ENCODE results near the gene KRTCAP3.

Gene KRTCAP3

DNA sequence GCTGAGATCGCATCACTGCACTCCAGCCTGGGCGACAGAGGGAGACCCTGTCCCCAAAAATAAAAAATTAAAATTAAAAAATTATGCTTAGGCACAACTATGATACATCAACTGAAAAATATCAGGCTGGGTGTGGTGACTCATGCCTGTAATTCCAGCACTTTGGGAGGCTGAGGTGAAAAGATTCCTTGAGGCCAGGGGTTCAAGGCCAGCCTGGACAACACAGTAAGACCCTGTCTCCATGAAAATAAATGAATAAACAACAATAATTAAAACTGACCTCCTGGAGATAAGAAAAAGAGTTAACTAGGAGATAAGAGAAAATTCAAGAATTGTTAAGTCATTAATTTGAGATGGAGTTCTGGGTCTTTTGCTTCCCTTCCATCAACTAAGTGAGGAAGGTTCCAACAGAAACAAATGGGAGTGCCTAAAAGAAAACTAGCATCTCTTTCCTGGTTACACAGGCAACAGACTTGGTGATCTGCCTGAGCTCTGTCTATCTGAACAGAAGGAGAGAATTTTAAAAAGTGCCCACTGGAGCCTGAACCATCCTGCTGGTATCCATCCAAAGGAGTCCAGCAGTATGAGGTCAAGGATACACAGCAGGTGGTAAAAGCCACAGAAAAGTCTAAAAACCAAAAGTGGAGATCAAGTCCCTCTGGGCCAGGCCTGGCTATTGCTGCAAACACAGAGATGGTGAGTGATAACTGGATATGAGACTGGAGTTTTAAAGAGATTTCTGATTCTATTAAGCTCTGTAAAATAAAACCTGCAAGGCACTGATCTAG, 41.6 kb upstream of the KRTCAP3 start:
- Histone ChIP-seq H2AK5ac (ENCODE audit: low read length, severe bottlenecking) (no peak overlapping the region), H3K9ac (ENCODE audit: low read length) (no peak overlapping the region), H3K4me2 (ENCODE audit: low read length, poor library complexity, severe bottlenecking) (no peak overlapping the region), H2BK5ac (ENCODE audit: low read depth, low read length, poor library complexity, severe bottlenecking) (no peak overlapping the region), H3K27me3 (ENCODE audit: control insufficient read depth in 1 of 2, insufficient read depth in 1 of 2, low read length in 2 of 2) (no peaks in the 10 kb centered on the region), H2BK15ac (ENCODE audit: low read depth, poor library complexity, severe bottlenecking) (no peak overlapping the region), H3K23ac (ENCODE audit: low read length in 2 of 2) (no peak overlapping the region), H2BK120ac (ENCODE audit: low read depth, low read length) (no peak overlapping the region), H3K14ac (ENCODE audit: low read length in 2 of 2) (no peak overlapping the region), H3K27ac (ENCODE audit: low read length, poor library complexity, severe bottlenecking) (peak overlapping the region; percentile 49), H3K79me1 (replicated peaks; ENCODE audit: low read length, poor library complexity, severe bottlenecking) (no peaks in the 10 kb centered on the region), H4K8ac (ENCODE audit: low read length) (peak overlapping the region; percentile 28), H3K9me3 (ENCODE audit: control insufficient read depth, low read length) (no peaks in the 10 kb centered on the region), H4K91ac (ENCODE audit: low read length) (no peak overlapping the region), H3K4me3 (ENCODE audit: insufficient read depth in 1 of 2, low read depth in 1 of 2, low read length in 2 of 2) (no peak overlapping the region), H3K4me1 (ENCODE audit: control insufficient read depth, insufficient read depth, low read depth, low read length) (peaks cover 4% of the 10 kb centered on the region), H2BK12ac (ENCODE audit: low read length in 2 of 2) (no peak overlapping the region), H3K18ac (ENCODE audit: low read depth in 1 of 2, low read length in 2 of 2) (no peak overlapping the region), H2AFZ (ENCODE audit: low read depth, low read length) (no peak overlapping the region), H3K4ac (ENCODE audit: low read depth in 1 of 2, low read length in 2 of 2) (no peak overlapping the region), H3K36me3 (ENCODE audit: control insufficient read depth in 1 of 2, insufficient read depth in 2 of 2, low read depth in 1 of 2, low read length in 2 of 2) (peaks cover 6 to 10% of the 10 kb centered on the region in 2 experiments)
- no CpG with 5 or more reads among the region's 2 CpGs for WGBS
- no peak for DNase-seq

DNA sequence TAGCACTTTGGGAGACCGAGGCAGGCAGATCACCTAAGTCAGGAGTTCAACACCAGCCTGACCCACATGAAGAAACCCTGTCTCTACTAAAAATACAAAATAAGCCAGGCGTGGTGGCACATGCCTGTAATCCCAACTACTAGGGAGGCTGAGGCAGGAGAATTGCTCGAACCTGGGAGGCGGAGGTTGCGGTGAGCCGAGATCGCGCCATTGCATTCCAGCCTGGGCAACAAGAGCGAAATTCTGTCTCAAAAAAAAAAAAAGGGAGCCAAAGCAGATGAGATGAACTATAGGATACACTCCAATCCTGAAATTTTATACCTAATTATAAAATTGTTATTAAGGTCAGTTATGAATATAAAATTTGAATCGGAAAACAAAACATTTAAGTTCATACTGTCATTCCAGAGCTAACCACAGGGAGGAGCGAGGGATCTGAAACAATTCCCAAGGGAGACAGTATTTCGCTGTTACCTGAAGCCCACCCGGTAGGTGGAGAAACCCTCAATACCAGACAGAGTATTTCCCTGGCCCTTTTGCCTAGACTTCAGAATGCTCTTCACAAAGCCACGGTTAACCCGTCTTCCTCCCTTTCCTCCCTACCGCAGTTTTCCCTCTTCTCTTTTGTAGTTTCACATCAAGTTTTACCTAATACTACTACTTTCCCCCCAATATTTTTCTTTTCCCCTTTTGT, 34.2 kb upstream of the KRTCAP3 start:
- Histone ChIP-seq H2BK12ac (ENCODE audit: low read length in 2 of 2) (no peak overlapping the region), H3K4me2 (ENCODE audit: low read length, poor library complexity, severe bottlenecking) (peak overlapping the region; percentile 99), H4K91ac (ENCODE audit: low read length) (no peak overlapping the region), H3K9ac (ENCODE audit: low read length) (peak overlapping the region; percentile 90), H2AFZ (ENCODE audit: low read depth, low read length) (peak overlapping the region; percentile 39), H2BK5ac (ENCODE audit: low read depth, low read length, poor library complexity, severe bottlenecking) (no peak overlapping the region), H3K27ac (ENCODE audit: low read length, poor library complexity, severe bottlenecking) (no peak overlapping the region), H3K27me3 (ENCODE audit: control insufficient read depth in 1 of 2, insufficient read depth in 1 of 2, low read length in 2 of 2) (no peaks in the 10 kb centered on the region), H3K36me3 (ENCODE audit: control insufficient read depth in 1 of 2, insufficient read depth in 2 of 2, low read depth in 1 of 2, low read length in 2 of 2) (peaks cover 5 to 8% of the 10 kb centered on the region in 2 experiments), H3K4me1 (ENCODE audit: control insufficient read depth, insufficient read depth, low read depth, low read length) (peaks cover 2% of the 10 kb centered on the region), H3K9me3 (ENCODE audit: control insufficient read depth, low read length) (no peaks in the 10 kb centered on the region), H2BK120ac (ENCODE audit: low read depth, low read length) (no peak overlapping the region), H3K23ac (ENCODE audit: low read length in 2 of 2) (no peak overlapping the region), H3K4ac (ENCODE audit: low read depth in 1 of 2, low read length in 2 of 2) (no peak overlapping the region), H2AK5ac (ENCODE audit: low read length, severe bottlenecking) (no peak overlapping the region), H3K79me1 (replicated peaks; ENCODE audit: low read length, poor library complexity, severe bottlenecking) (no peaks in the 10 kb centered on the region), H4K8ac (ENCODE audit: low read length) (no peak overlapping the region), H2BK15ac (ENCODE audit: low read depth, poor library complexity, severe bottlenecking) (no peak overlapping the region), H3K4me3 (ENCODE audit: insufficient read depth in 1 of 2, low read depth in 1 of 2, low read length in 2 of 2) (peak overlapping the region in 1 of 2 experiments; percentile 96), H3K14ac (ENCODE audit: low read length in 2 of 2) (no peak overlapping the region), H3K18ac (ENCODE audit: low read depth in 1 of 2, low read length in 2 of 2) (no peak overlapping the region)
- 48% methylated on average over 13 of the region's 16 CpGs for WGBS
- DNase-seq, result peak; percentile 65

DNA sequence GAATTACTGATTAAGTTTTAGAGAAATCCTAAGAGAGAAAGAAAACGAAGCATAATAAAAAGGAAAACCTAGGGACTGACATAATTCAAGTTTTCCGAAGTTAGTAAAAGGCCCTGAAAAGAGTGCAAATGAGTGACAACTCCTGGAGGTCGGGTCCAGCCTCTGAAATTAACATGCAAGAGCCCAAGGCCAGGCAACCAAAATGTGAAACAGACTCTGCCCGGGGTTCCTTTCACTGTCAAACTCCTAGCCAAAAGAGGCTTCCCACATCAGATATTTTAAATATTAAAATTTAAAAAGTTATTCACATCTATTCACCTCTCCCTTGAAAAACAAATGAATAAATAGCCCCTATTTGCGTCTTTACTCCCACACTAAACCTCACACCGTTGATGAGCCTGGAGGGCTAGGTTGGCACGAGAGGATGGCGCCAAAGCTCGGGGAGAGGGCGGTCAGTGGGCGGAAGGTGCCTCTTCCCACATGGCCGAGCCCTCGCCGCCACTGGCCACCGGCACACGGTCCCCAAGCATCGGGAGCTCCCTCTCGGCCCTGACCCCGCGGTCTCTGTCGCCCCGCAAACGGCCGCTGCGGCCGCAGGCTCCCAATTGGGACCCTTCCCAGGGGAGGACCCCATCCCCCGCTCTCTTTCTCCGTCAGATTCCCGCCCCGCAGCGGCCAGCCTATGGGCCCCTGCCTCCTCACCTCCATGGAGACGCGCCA, 33.4 kb upstream of the KRTCAP3 start:
- Histone ChIP-seq H3K9ac (ENCODE audit: low read length) (peak overlapping the region; percentile 90), H2BK120ac (ENCODE audit: low read depth, low read length) (peak overlapping the region; percentile 19), H2BK12ac (ENCODE audit: low read length in 2 of 2) (peak overlapping the region in 1 of 2 experiments; percentile 54), H4K8ac (ENCODE audit: low read length) (peak overlapping the region; percentile 75), H3K18ac (ENCODE audit: low read depth in 1 of 2, low read length in 2 of 2) (peak overlapping the region; percentile 93 to 95), H3K4me2 (ENCODE audit: low read length, poor library complexity, severe bottlenecking) (peak overlapping the region; percentile 99), H2AK5ac (ENCODE audit: low read length, severe bottlenecking) (no peak overlapping the region), H3K27me3 (ENCODE audit: control insufficient read depth in 1 of 2, insufficient read depth in 1 of 2, low read length in 2 of 2) (no peaks in the 10 kb centered on the region), H3K9me3 (ENCODE audit: control insufficient read depth, low read length) (no peaks in the 10 kb centered on the region), H2BK5ac (ENCODE audit: low read depth, low read length, poor library complexity, severe bottlenecking) (peak overlapping the region; percentile 70), H3K27ac (ENCODE audit: low read length, poor library complexity, severe bottlenecking) (peak overlapping the region; percentile 2), H3K14ac (ENCODE audit: low read length in 2 of 2) (peak overlapping the region; percentile 66 to 91), H3K4me3 (ENCODE audit: insufficient read depth in 1 of 2, low read depth in 1 of 2, low read length in 2 of 2) (peak overlapping the region; percentile 96 to 100), H3K4ac (ENCODE audit: low read depth in 1 of 2, low read length in 2 of 2) (peak overlapping the region in 1 of 2 experiments; percentile 92), H3K23ac (ENCODE audit: low read length in 2 of 2) (peak overlapping the region; percentile 79 to 100), H2AFZ (ENCODE audit: low read depth, low read length) (peak overlapping the region; percentile 98), H3K4me1 (ENCODE audit: control insufficient read depth, insufficient read depth, low read depth, low read length) (peaks cover 2% of the 10 kb centered on the region), H4K91ac (ENCODE audit: low read length) (peak overlapping the region; percentile 75), H3K79me1 (replicated peaks; ENCODE audit: low read length, poor library complexity, severe bottlenecking) (no peaks in the 10 kb centered on the region), H2BK15ac (ENCODE audit: low read depth, poor library complexity, severe bottlenecking) (peak overlapping the region; percentile 23), H3K36me3 (ENCODE audit: control insufficient read depth in 1 of 2, insufficient read depth in 2 of 2, low read depth in 1 of 2, low read length in 2 of 2) (peaks cover 5 to 8% of the 10 kb centered on the region in 2 experiments)
- WGBS, result 1% methylated on average over 31 of the region's 33 CpGs
- DNase-seq, result peak; percentile 45
